Fibroblast of peridontal ligament (primary cell): ENCODE measurements around the gene TMEM62.

Experiments used
- DNase-seq: peaks from one replicate; pipeline ENCODE4 v3.0.0-alpha.2; 2010; ENCODE audit errors: extremely low read depth

The TMEM62 gene

GRCh38 chr15:43232289-43232874, 99.0 kb downstream of the TMEM62 start:
- no peak for DNase-seq
